NCI-H1417 treated with DMSO at 0.1 percent for 48 hours (cell line): ENCODE measurements around the gene ABI3.
"Not testable (repeated sequence)": the region's sequence is repeated elsewhere in the genome, so short reads cannot be mapped to it uniquely, and the experiment has no call there.

Experiments used
- DNase-seq: peaks from one replicate; lab custom pipeline; 2025; lab: John Stamatoyannopoulos, UW

Gene ABI3

GRCh38 chr17:49252148-49252695, 41.7 kb downstream of the ABI3 start:
- no peak for DNase-seq

- DNase-seq, result no peak
These were observed 43.6 kb downstream of the ABI3 start for GRCh38 chr17:49254066-49254465.

- no peak for DNase-seq
These were observed 44.6 kb downstream of the ABI3 start for GRCh38 chr17:49255125-49255524.

- DNase-seq, result no peak
These were observed 47.9 kb downstream of the ABI3 start for GRCh38 chr17:49258394-49258793.

- no peak for DNase-seq
These were observed 49.1 kb downstream of the ABI3 start for GRCh38 chr17:49259663-49260010.

GRCh38 chr17:49260011-49260816, 49.7 kb downstream of the ABI3 start:
- DNase-seq, result no peak

GRCh38 chr17:49260817-49261291, 50.3 kb downstream of the ABI3 start:
- DNase-seq, result no peak

GRCh38 chr17:49261540-49261939, 51.0 kb downstream of the ABI3 start:
- DNase-seq, result not testable (repeated sequence)

- no peak for DNase-seq
These were observed 55.7 kb downstream of the ABI3 start for GRCh38 chr17:49266233-49266632.

GRCh38 chr17:49267912-49268311, 57.4 kb downstream of the ABI3 start:
- DNase-seq, result no peak

GRCh38 chr17:49269356-49269755, 58.8 kb downstream of the ABI3 start:
- no peak for DNase-seq
